Cardiac muscle cell (in vitro differentiated cells and primary cell): ENCODE measurements around the gene NUF2. TPM values are rescaled to one million over a fixed set of nuclear protein-coding genes. Genes with fewer than 3 reads are reported as not detected.

Experiments used
- DNase-seq, 2 donors: peaks; one replicate each; pipeline versions ENCODE4 v3.0.0 to v3.0.0-alpha.2; 2010 to 2017; ENCODE audit warnings: low read depth in 1 of 2, low spot score in 1 of 2
- H3K27ac ChIP-seq: fragments of 200-600 bp; sonication (generic); 2 replicates; pipeline ENCODE4 v1.5.1; 2016
- H3K27me3 ChIP-seq: fragments of 200-600 bp; sonication (generic); 2 replicates; pipeline ENCODE4 v1.6.0; 2016; ENCODE audit warnings: control low read depth
- H3K36me3 ChIP-seq: fragments of 200-600 bp; sonication (generic); 2 replicates; pipeline ENCODE4 v1.5.1; 2016; ENCODE audit warnings: control low read depth
- H3K4me1 ChIP-seq: fragments of 200-600 bp; sonication (generic); 2 replicates; pipeline ENCODE4 v1.8.1; 2017; ENCODE audit warnings: low read depth, mild to moderate bottlenecking, mixed run types
- H3K4me3 ChIP-seq: fragments of 200-600 bp; sonication (generic); 2 replicates; pipeline ENCODE4 v1.5.1; 2016; ENCODE audit warnings: mild to moderate bottlenecking
- H3K9me3 ChIP-seq: fragments of 200-600 bp; sonication (generic); 2 replicates; pipeline ENCODE4 v1.5.1; 2017; ENCODE audit warnings: low read depth, mild to moderate bottlenecking, control low read depth
- polyA plus RNA-seq: library from polyadenylated mRNA; unstranded; fragments of >200 nt; fragmentation: Nextera tagmentation; extraction: Ambion mirVana; gene quantifications from 2 replicates; pipeline ENCODE4 v1.2.1, GENCODE V29; 2016
- total RNA-seq: library from RNA; depleted of rRNA; stranded (reverse); fragments of >200 nt; gene quantifications from 2 replicates; pipeline ENCODE4 v1.2.3, GENCODE V29; 2016
- TF ChIP-seq, protein P1 (sequence below): IDR thresholded peaks from 2 replicates; pipeline ENCODE4 v1.5.1; 2012; ENCODE audit warnings: low read depth, mild to moderate bottlenecking, low read length

The NUF2 gene
- total and polyA plus RNA-seq, 2 experiments from 2014 or later, result 7.6 to 33.7 TPM

- no peaks in the 10 kb centered on the region for H3K4me1 ChIP-seq
- DNase-seq, result no peak
- TF ChIP-seq, protein P1, sequence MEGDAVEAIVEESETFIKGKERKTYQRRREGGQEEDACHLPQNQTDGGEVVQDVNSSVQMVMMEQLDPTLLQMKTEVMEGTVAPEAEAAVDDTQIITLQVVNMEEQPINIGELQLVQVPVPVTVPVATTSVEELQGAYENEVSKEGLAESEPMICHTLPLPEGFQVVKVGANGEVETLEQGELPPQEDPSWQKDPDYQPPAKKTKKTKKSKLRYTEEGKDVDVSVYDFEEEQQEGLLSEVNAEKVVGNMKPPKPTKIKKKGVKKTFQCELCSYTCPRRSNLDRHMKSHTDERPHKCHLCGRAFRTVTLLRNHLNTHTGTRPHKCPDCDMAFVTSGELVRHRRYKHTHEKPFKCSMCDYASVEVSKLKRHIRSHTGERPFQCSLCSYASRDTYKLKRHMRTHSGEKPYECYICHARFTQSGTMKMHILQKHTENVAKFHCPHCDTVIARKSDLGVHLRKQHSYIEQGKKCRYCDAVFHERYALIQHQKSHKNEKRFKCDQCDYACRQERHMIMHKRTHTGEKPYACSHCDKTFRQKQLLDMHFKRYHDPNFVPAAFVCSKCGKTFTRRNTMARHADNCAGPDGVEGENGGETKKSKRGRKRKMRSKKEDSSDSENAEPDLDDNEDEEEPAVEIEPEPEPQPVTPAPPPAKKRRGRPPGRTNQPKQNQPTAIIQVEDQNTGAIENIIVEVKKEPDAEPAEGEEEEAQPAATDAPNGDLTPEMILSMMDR, result no peak
- no peaks in the 10 kb centered on the region for H3K36me3 ChIP-seq
- no peaks in the 10 kb centered on the region for H3K9me3 ChIP-seq
- H3K27me3 ChIP-seq, result no peaks in the 10 kb centered on the region
- no peak overlapping the region for H3K4me3 ChIP-seq
- no peak overlapping the region for H3K27ac ChIP-seq
Observed at GRCh38 chr1:163298365-163298764, 23.4 kb upstream of the NUF2 start.

DNA sequence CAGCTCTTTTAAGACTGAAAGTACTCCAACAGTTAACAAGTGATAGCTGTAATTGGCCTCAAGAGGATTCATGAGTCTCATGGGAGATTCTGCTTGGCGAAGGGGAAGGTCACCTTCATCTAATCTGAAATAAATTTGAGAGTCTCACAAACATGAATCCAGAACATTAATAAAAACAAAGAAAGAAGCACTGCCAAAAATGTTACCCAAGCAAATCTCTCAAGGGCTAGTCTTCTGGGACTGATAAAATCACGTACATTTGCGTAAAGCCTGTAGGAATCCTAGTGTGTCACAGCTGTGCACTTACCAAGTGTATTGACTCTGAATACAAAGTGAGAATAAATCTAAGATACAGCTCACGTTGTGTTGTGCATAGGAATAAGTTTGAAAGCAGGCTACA lies 21.2 kb upstream of the NUF2 start:
- TF ChIP-seq, protein P1, result no peak
- H3K36me3 ChIP-seq, result no peaks in the 10 kb centered on the region
- H3K9me3 ChIP-seq, result no peaks in the 10 kb centered on the region
- no peaks in the 10 kb centered on the region for H3K27me3 ChIP-seq
- H3K4me1 ChIP-seq, result no peaks in the 10 kb centered on the region
- DNase-seq, result peak in 1 of 2 donors; percentile 72
- H3K4me3 ChIP-seq, result no peak overlapping the region
- H3K27ac ChIP-seq, result no peak overlapping the region

DNA sequence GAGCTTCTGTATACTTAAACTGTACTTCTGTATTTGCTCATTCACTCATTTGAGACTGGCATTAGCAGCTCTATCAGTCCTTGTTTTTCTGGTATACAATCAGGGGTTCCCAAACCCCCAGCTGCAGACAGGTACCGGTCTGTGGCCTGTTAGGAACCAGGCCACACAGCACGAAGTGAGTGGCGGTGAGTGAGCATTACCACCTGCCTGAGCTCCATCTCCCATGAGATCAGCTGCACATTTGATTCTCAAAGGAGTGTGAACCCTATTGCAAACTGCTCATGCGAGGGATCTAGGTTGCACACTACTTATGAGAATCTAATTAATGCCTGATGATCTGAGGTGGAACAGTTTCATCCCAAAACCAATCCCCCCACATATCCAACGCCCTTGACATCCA lies 18.2 kb upstream of the NUF2 start:
- Histone ChIP-seq H3K4me1 (no peaks in the 10 kb centered on the region), H3K4me3 (no peak overlapping the region), H3K27ac (no peak overlapping the region), H3K9me3 (no peaks in the 10 kb centered on the region), H3K27me3 (no peaks in the 10 kb centered on the region), H3K36me3 (no peaks in the 10 kb centered on the region)
- TF ChIP-seq, protein P1, result no peak
- no peak for DNase-seq

- no peak overlapping the region for H3K4me3 ChIP-seq
- no peaks in the 10 kb centered on the region for H3K4me1 ChIP-seq
- no peaks in the 10 kb centered on the region for H3K36me3 ChIP-seq
- no peaks in the 10 kb centered on the region for H3K27me3 ChIP-seq
- TF ChIP-seq, protein P1, result no peak
- H3K9me3 ChIP-seq, result no peaks in the 10 kb centered on the region
- no peak overlapping the region for H3K27ac ChIP-seq
- DNase-seq, result no peak
Observed at GRCh38 chr1:163305441-163305840, 16.3 kb upstream of the NUF2 start.

- Histone ChIP-seq H3K4me1 (no peaks in the 10 kb centered on the region), H3K4me3 (no peak overlapping the region), H3K36me3 (no peaks in the 10 kb centered on the region), H3K27me3 (no peaks in the 10 kb centered on the region), H3K27ac (no peak overlapping the region), H3K9me3 (no peaks in the 10 kb centered on the region)
- DNase-seq, result peak in 1 of 2 donors; percentile 69
- TF ChIP-seq, protein P1, result no peak
Observed at GRCh38 chr1:163307479-163308171, 14.1 kb upstream of the NUF2 start.
